Effector memory CD4-positive, alpha-beta T cell (primary cell): ENCODE results near the gene BAX.

ENCODE experiments used
- DNase-seq, 3 donors: peaks; one replicate each; pipeline ENCODE4 v3.0.0-alpha.2; 2020
- H3K27ac ChIP-seq: 2 replicates; pipeline ENCODE4 v1.7.0; 2013; ENCODE audit warnings: mild to moderate bottlenecking, low read length, moderate library complexity; ENCODE audit not compliant: insufficient read depth, poor library complexity, severe bottlenecking
- H3K27me3 ChIP-seq: replicated peaks from 2 replicates; pipeline ENCODE4 v1.7.0; 2013; ENCODE audit warnings: mild to moderate bottlenecking, low read length; ENCODE audit not compliant: insufficient read depth, control insufficient read depth, poor library complexity, severe bottlenecking
- H3K36me3 ChIP-seq: 2 replicates; pipeline ENCODE4 v1.7.0; 2013; ENCODE audit warnings: mild to moderate bottlenecking, low read length, moderate library complexity; ENCODE audit not compliant: control insufficient read depth, insufficient read depth
- H3K4me1 ChIP-seq: 2 replicates; pipeline ENCODE4 v1.7.0; 2013; ENCODE audit warnings: low read length, mild to moderate bottlenecking; ENCODE audit not compliant: control insufficient read depth, insufficient read depth, poor library complexity, severe bottlenecking
- H3K4me3 ChIP-seq: 2 replicates; pipeline ENCODE4 v1.7.0; 2013; ENCODE audit warnings: low read length, low read depth, mild to moderate bottlenecking; ENCODE audit not compliant: insufficient read depth, poor library complexity, severe bottlenecking
- H3K9me3 ChIP-seq: 2 replicates; pipeline ENCODE4 v1.7.0; 2013; ENCODE audit warnings: mild to moderate bottlenecking, low read length, moderate library complexity; ENCODE audit not compliant: control insufficient read depth

The BAX gene

GRCh38 chr19:48967346-48968178, 12.9 kb downstream of the BAX start:
- peaks cover 41% of the 10 kb centered on the region for H3K36me3 ChIP-seq
- H3K27ac ChIP-seq: no peak overlapping the region
- no peak for DNase-seq
- H3K4me1 ChIP-seq: peaks cover 38% of the 10 kb centered on the region
- no peaks in the 10 kb centered on the region for H3K27me3 ChIP-seq
- no peak overlapping the region for H3K4me3 ChIP-seq
- H3K9me3 ChIP-seq: no peaks in the 10 kb centered on the region

- Histone ChIP-seq H3K4me1 (peaks cover 31% of the 10 kb centered on the region), H3K9me3 (no peaks in the 10 kb centered on the region), H3K27ac (no peak overlapping the region), H3K4me3 (no peak overlapping the region), H3K36me3 (peaks cover 45% of the 10 kb centered on the region), H3K27me3 (no peaks in the 10 kb centered on the region)
- DNase-seq: no peak
These were observed 13.5 kb downstream of the BAX start for GRCh38 chr19:48968179-48968661.

- Histone ChIP-seq H3K27me3 (no peaks in the 10 kb centered on the region), H3K9me3 (no peaks in the 10 kb centered on the region), H3K4me3 (no peak overlapping the region), H3K36me3 (peaks cover 47% of the 10 kb centered on the region), H3K27ac (no peak overlapping the region), H3K4me1 (peaks cover 25% of the 10 kb centered on the region)
- DNase-seq: no peak
These were observed 14.1 kb downstream of the BAX start for GRCh38 chr19:48968813-48969218.

GRCh38 chr19:48969276-48970138, 14.8 kb downstream of the BAX start:
- Histone ChIP-seq H3K9me3 (no peaks in the 10 kb centered on the region), H3K27me3 (no peaks in the 10 kb centered on the region), H3K36me3 (peaks cover 54% of the 10 kb centered on the region), H3K4me1 (peaks cover 18% of the 10 kb centered on the region), H3K4me3 (no peak overlapping the region), H3K27ac (no peak overlapping the region)
- no peak for DNase-seq

- peaks cover 11% of the 10 kb centered on the region for H3K4me1 ChIP-seq
- H3K27ac ChIP-seq: no peak overlapping the region
- no peaks in the 10 kb centered on the region for H3K9me3 ChIP-seq
- H3K4me3 ChIP-seq: no peak overlapping the region
- no peaks in the 10 kb centered on the region for H3K27me3 ChIP-seq
- DNase-seq: no peak
- peaks cover 55% of the 10 kb centered on the region for H3K36me3 ChIP-seq
These were observed 15.6 kb downstream of the BAX start for GRCh38 chr19:48970139-48970766.

GRCh38 chr19:48970923-48971395, 16.3 kb downstream of the BAX start:
- peak; percentile 52 to 66 (median 56) for DNase-seq
- no peak overlapping the region for H3K27ac ChIP-seq
- H3K4me1 ChIP-seq: peaks cover 8% of the 10 kb centered on the region
- no peaks in the 10 kb centered on the region for H3K9me3 ChIP-seq
- H3K27me3 ChIP-seq: no peaks in the 10 kb centered on the region
- H3K36me3 ChIP-seq: peaks cover 55% of the 10 kb centered on the region
- H3K4me3 ChIP-seq: no peak overlapping the region

- Histone ChIP-seq H3K27me3 (no peaks in the 10 kb centered on the region), H3K36me3 (peaks cover 16% of the 10 kb centered on the region), H3K27ac (no peak overlapping the region), H3K9me3 (no peaks in the 10 kb centered on the region), H3K4me3 (no peak overlapping the region), H3K4me1 (no peaks in the 10 kb centered on the region)
- no peak for DNase-seq
These were observed 21.5 kb downstream of the BAX start for GRCh38 chr19:48975947-48976847.

GRCh38 chr19:48977061-48977460, 22.4 kb downstream of the BAX start:
- Histone ChIP-seq H3K27ac (no peak overlapping the region), H3K9me3 (no peaks in the 10 kb centered on the region), H3K4me1 (no peaks in the 10 kb centered on the region), H3K36me3 (peaks cover 18% of the 10 kb centered on the region), H3K4me3 (no peak overlapping the region), H3K27me3 (no peaks in the 10 kb centered on the region)
- DNase-seq: no peak

GRCh38 chr19:48982280-48982679, 27.6 kb downstream of the BAX start:
- Histone ChIP-seq H3K27me3 (no peaks in the 10 kb centered on the region), H3K4me3 (no peak overlapping the region), H3K9me3 (no peaks in the 10 kb centered on the region), H3K36me3 (peaks cover 11% of the 10 kb centered on the region), H3K27ac (no peak overlapping the region), H3K4me1 (no peaks in the 10 kb centered on the region)
- DNase-seq: no peak
